ENCODE data around the gene CDK8. TPM values are rescaled to one million over a fixed set of nuclear protein-coding genes. Genes with fewer than 3 reads are reported as not detected.
"Not testable (repeated sequence)": the region's sequence is repeated elsewhere in the genome, so short reads cannot be mapped to it uniquely, and the experiment has no call there.

Gene CDK8
- polyA plus RNA-seq, 2 of the 4 experiments (the other 2 are of a cell fraction), result 9.9 to 20.9 TPM

DNA sequence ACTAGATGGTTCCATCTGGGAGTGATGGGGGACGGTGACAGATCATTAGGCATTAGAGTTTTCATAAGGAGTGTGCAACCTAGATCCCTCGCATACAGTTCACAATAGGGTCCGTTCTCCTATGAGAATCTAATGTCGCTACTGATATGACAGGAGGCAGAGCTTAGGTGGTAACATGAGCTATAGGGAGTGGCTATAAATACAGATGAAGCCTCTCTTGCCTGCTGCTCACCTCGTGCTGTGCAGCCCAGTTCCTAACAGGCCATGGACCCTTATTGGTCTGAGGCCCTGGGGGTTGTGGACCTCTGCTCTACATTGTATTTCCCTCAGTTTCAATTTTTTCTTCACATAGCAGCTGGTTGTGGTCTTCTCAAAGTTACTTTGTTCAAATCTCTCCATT, 56.5 kb downstream of the CDK8 start:
- WGBS (ENCODE audit: missing lambda C conversion rate), result 84% methylated on average over 5 of the region's 5 CpGs
- FAIRE-seq (no peak), DNase-seq (ENCODE audit: low read depth in 1 of 2, low spot score in 1 of 2) (no peak), ATAC-seq (no peak)
- Histone ChIP-seq H3K4me2 (no peak overlapping the region), H3K4me3 (no peak overlapping the region), H3K4me1 (no peaks in the 10 kb centered on the region), H3K27ac (no peak overlapping the region), H3K9me3 (no peaks in the 10 kb centered on the region)
- CTCF ChIA-PET, result interaction anchor here (1.4 kb wide), 1 partner anchor 13 kb away, joined by 4 read pairs; no protein-coding TSS in a partner anchor
- POLR2A ChIA-PET, result no interaction called here
- no peak for TF ChIP-seq EHMT2 (IDR thresholded peaks at IDR 0.05; ENCODE audit: low read depth)
- TF ChIP-seq E2F6 (IDR thresholded peaks at IDR 0.05; ENCODE audit: borderline replicate concordance, low read depth), result no peak
- no peak for TF ChIP-seq ZFP36 (IDR thresholded peaks at IDR 0.05; ENCODE audit: borderline replicate concordance, partially characterized antibody)
- TF ChIP-seq RAD21 (conservative IDR thresholded peaks at IDR 0.05 in 1 of 2, IDR thresholded peaks at IDR 0.05 in 1 of 2), result no peak
- TF ChIP-seq ESRRA (IDR thresholded peaks at IDR 0.05; ENCODE audit: borderline replicate concordance, low read length), result no peak
- no peak for TF ChIP-seq CTCF (IDR thresholded peaks at IDR 0.05)
- TF ChIP-seq SREBF2 (IDR thresholded peaks at IDR 0.05), result no peak
- TF ChIP-seq ELK1 (IDR thresholded peaks at IDR 0.05; ENCODE audit: low read depth, low read length), result no peak
- TF ChIP-seq JUN (IDR thresholded peaks at IDR 0.05), result no peak
- no peak for TF ChIP-seq ZSCAN20 (CRISPR knock-in tag; IDR thresholded peaks at IDR 0.05)
- no peak for TF ChIP-seq ZC3H11A (IDR thresholded peaks at IDR 0.05)
- TF ChIP-seq HOXB13 (CRISPR knock-in tag; IDR thresholded peaks at IDR 0.05; ENCODE audit: low read depth), result no peak

DNA sequence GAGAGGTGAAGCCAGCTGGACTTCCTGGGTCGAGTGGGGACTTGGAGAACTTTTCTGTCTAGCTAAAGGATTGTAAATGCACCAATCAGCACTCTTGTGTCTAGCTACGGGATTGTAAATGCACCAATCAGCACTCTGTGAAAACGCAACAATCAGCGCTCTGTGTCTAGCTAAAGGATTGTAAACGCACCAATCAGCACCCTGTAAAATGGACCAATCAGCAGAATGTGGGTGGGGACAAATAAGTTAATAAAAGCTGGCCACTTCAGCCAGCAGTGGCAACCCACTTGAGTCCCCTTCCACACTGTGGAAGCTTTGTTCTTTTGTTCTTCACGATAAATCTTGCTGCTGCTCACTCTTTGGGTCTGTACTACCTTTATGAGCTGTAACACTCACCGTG, 58.1 kb downstream of the CDK8 start:
- H3K4me1 ChIP-seq; H3K27ac ChIP-seq; H3K9me3 ChIP-seq; ATAC-seq; FAIRE-seq; POLR2A ChIA-PET; CTCF ChIA-PET; H3K4me2 ChIP-seq; DNase-seq (ENCODE audit: low read depth in 1 of 2, low spot score in 1 of 2); H3K4me3 ChIP-seq: not testable (repeated sequence)
- WGBS (ENCODE audit: missing lambda C conversion rate), result 85% methylated on average over 7 of the region's 7 CpGs
- TF ChIP-seq MAFK (IDR thresholded peaks at IDR 0.05; ENCODE audit: partially characterized antibody), result peak; percentile 17

GRCh38 chr13:26316095-26316494, 62.2 kb downstream of the CDK8 start:
- DNase-seq (ENCODE audit: low read depth in 1 of 2, low spot score in 1 of 2); H3K9me3 ChIP-seq; ATAC-seq; H3K27ac ChIP-seq; FAIRE-seq; CTCF ChIA-PET; H3K4me3 ChIP-seq; H3K4me2 ChIP-seq; POLR2A ChIA-PET; H3K4me1 ChIP-seq: not testable (repeated sequence)
- 86% methylated on average over 1 of the region's 1 CpG for WGBS (ENCODE audit: missing lambda C conversion rate)

DNA sequence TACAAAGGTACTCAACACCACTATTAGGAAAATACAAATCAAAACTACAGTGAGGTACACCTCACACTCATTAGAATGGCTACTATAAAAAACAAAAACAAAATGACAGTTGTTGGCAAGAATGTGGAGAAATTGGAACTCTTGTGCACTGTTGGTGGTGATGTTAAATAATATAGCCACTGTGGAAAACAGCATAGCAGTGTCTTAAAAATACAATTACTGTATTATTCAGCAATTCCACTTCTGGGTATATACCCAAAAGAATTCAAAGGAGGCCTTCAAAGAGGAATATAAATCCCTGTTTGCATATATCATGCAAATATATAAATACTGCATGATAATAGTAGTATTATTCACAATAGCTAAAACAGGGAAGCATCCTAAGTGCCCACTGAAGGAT, 66.8 kb downstream of the CDK8 start:
- no peak for FAIRE-seq
- no peaks in the 10 kb centered on the region for H3K4me1 ChIP-seq
- POLR2A ChIA-PET, result no interaction called here
- no peaks in the 10 kb centered on the region for H3K9me3 ChIP-seq
- no peak for ATAC-seq
- no peak overlapping the region for H3K27ac ChIP-seq
- no peak overlapping the region for H3K4me2 ChIP-seq
- no peak overlapping the region for H3K4me3 ChIP-seq
- CTCF ChIA-PET, result no interaction called here
- no peak for DNase-seq (ENCODE audit: low read depth in 1 of 2, low spot score in 1 of 2)
- TF ChIP-seq PHF8 (IDR thresholded peaks at IDR 0.05; ENCODE audit: borderline replicate concordance, low read depth) (no peak), RNF2 (IDR thresholded peaks at IDR 0.05; ENCODE audit: borderline replicate concordance, low read depth) (no peak), TFCP2L1 (CRISPR knock-in tag; IDR thresholded peaks at IDR 0.05) (no peak), BCL3 (IDR thresholded peaks at IDR 0.05) (no peak), NFE2L2 (conservative IDR thresholded peaks at IDR 0.05; ENCODE audit: low read length) (no peak), ZFP36 (IDR thresholded peaks at IDR 0.05; ENCODE audit: borderline replicate concordance, partially characterized antibody) (no peak), KDM1A (IDR thresholded peaks at IDR 0.05; ENCODE audit: low read depth) (no peak), ELK1 (IDR thresholded peaks at IDR 0.05; ENCODE audit: low read depth, low read length) (no peak), MYC (IDR thresholded peaks at IDR 0.05; ENCODE audit: borderline replicate concordance, low read length) (no peak), HOXB13 (CRISPR knock-in tag; IDR thresholded peaks at IDR 0.05; ENCODE audit: low read depth) (no peak), HEYL (CRISPR knock-in tag; IDR thresholded peaks at IDR 0.05) (no peak)
